Keratinocyte (primary cell): ENCODE measurements around the gene ADAT2.

Experiments used
- CTCF ChIP-seq, 3 experiments: IDR thresholded peaks in 1 of 3; conservative IDR thresholded peaks in 1 of 3; optimal IDR thresholded peaks in 1 of 3; 2 replicates in 2 of 3; 3 replicates in 1 of 3; pipeline versions ENCODE3 to v1.5.1; 2011; ENCODE audit warnings: low read length in 3 of 3, mild to moderate bottlenecking in 3 of 3, moderate library complexity in 2 of 3, control low read depth in 1 of 3, inconsistent platforms in 1 of 3; ENCODE audit not compliant: insufficient read depth in 2 of 3; ENCODE audit errors: extremely low read depth in 1 of 3
- EZH2 ChIP-seq: IDR thresholded peaks from one replicate; pipeline ENCODE4 v1.6.1; 2012; ENCODE audit warnings: inconsistent platforms, mild to moderate bottlenecking, low read length, moderate library complexity

GRCh38 chr6:143399775-143400174, 50.7 kb downstream of the ADAT2 start:
- TF ChIP-seq CTCF (optimal IDR thresholded peaks at IDR 0.05 in 1 of 3, IDR thresholded peaks at IDR 0.05 in 1 of 3, conservative IDR thresholded peaks at IDR 0.05 in 1 of 3; ENCODE audit: extremely low read depth in 1 of 3, insufficient read depth in 2 of 3, low read length in 3 of 3) (no peak), EZH2 (no peak)
